Activated gamma-delta T cell treated with anti-CD3 and anti-CD28 coated beads, Interleukin-2, amount 50 U/mL, for 16 hours (primary cell): ENCODE results near the gene HSPB2.

Source experiments
- DNase-seq: peaks from one replicate; pipeline ENCODE4 v3.0.0-alpha.2; 2020; ENCODE audit warnings: low read depth

Gene HSPB2

DNA sequence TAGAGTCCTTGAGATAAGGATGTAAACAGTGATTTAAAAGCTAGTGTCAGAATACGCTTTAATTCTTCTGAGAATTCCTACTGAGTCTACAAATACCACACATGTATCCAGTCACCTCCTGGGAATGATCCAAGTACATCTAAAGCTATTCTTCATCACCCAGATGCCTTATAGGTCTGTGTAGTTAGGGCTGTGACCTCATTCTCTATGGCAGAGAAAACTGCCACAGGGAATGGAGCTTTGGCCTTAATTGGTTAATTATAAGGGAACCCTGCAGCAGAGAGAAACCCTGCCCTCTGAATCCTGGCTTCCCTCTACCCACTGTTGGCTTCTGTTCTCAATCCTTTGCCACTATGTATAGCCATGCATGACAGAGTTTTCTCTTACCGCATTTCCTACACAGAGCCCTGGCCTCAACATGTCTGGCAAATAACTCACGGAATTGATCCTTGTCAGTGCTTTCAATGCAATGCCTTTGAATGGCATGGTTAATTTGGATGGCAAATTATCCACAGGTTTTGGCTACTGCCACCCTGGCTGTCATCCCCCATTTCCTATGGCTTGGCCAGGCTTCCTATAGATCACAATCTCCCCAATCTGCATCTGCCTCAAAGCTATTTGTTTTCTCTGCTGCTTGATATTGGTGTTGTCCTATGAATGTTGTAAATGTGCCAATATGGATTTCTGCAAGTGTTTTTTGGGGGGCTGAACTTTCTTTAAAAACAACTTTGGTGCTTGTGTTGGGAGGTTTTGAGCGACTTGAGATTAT, 27.5 kb downstream of the HSPB2 start:
- DNase-seq, result no peak

DNA sequence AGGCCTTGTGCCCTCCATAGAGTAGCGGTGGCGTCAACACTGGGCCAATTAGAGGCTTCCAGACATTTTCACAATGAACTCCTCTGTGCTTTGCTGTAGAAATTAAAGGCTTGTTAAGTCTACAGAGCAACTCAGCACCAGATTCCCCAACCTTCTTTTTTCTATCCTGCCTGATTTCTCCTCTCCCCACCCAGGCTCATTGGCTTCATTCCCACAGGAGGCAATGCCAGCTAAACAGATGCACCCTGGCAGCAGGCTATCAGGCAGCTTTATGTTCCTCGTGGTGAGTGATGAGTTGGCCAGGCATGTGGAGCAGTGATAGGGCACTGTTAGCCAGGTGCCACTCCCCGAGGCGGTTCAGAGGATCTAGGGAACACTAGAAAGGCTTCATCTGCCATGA, 29.4 kb downstream of the HSPB2 start:
- no peak for DNase-seq

DNA sequence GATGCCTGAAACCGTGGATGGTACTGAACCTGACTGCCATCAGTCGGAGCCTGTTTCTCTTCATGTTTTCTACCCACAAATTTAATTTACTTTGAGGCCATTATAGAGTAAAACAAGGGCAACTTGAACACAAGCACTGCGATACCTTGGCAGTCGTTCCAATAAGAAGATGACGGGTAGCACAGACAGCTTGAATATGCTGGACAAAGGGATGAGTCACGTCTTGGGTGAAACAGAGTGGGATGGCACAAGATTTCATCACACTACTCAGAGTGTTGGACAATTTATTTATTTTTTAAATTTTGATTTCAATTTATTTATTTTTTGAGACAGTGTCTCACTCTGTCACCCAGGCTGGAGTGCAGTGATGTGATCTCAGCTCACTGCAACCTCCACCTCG, 30.3 kb downstream of the HSPB2 start:
- no peak for DNase-seq

DNA sequence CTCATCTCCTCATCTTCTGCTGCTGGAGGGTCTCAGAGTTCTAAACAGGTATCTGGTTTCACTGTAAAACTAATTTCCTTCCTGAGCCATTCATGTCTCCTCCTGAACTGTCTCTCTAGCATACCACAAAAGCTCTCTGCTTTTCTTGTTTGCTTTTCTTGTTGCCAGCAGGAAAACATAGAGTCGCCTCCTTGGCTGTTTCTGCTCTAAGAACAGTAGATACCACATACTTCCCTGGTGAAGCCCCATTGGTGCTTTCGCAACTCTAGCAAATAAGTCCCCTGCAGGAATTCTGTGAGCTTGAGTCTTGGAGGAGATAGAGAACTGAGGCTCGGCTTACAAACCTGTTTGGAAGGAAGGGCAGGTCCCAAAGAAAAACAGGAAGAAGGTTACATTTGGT, 31.6 kb downstream of the HSPB2 start:
- no peak for DNase-seq

DNA sequence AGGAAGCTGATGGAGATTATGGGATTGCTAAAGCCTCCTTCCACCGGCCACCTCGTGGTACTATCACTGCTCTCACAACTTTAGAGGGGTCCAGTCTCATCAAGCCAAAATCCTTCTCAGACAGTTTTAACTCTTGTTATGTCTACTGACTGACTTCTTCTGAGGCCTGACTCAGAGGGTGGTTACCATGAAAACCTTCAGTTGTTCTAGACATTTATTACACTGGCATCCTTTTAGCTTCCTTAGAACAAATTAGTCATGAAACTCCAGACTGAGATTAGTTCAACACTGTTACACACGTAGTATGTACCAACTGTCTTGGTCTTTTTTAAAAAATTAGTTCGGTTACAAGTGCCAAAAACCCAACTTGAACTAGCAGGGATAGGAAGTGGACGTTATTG, 32.1 kb downstream of the HSPB2 start:
- DNase-seq, result no peak

DNA sequence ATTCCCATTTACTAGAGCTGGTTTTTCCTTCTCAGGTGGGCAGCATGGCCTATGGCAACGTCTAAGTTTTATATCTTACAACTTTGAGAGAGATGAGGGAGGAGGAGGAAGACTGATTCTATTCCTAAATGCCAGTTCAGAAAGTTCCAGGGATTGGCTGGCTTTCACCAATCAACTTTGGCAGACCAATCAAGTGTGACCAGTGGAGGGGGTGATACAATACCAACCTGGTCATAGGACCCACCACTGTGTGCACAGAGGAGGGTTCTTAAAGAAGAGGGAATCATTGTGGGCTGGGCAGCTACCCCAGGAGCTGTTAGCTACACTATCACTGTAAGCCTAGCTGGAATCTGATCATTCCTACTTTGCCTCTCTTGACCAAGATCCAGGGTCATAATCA, 32.7 kb downstream of the HSPB2 start:
- no peak for DNase-seq

DNA sequence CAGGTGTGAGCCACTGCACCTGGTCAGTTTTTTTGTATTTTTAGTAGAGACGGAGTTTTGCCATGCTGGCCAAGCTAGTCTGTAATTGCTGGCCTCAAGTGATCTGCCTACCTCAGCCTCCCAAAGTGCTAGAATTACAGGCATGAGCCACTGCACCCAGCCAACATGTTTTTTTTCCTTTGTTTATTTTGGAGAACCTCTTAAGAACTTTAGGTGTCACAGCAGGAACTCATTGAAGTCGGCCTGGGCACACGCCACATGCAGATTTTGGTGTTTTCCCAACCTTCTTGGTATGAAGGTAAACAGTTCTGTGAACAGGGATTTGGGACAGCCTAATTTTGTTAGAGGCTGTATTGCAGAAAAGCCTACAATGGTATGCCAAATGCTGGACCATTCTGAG, 34.0 kb downstream of the HSPB2 start:
- no peak for DNase-seq

DNA sequence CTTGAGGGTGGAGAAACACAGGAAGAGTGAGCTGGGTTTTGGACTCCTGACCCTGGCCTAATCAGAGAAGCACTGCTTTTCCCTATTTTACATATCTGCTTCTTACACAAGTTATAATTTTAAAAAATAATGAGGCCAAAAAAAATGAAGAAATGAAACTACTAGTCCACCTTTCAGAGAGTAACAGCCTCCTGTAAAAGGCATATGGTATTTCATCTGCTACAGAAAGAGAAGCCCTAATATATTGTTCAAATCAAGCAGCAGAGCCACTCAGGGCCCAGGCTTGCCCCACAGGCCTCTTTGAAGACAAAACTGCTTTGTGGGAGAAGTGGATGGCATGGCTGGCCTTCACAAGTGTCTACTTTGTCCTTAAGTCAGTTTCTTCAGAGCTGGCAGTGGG, 34.6 kb downstream of the HSPB2 start:
- no peak for DNase-seq

DNA sequence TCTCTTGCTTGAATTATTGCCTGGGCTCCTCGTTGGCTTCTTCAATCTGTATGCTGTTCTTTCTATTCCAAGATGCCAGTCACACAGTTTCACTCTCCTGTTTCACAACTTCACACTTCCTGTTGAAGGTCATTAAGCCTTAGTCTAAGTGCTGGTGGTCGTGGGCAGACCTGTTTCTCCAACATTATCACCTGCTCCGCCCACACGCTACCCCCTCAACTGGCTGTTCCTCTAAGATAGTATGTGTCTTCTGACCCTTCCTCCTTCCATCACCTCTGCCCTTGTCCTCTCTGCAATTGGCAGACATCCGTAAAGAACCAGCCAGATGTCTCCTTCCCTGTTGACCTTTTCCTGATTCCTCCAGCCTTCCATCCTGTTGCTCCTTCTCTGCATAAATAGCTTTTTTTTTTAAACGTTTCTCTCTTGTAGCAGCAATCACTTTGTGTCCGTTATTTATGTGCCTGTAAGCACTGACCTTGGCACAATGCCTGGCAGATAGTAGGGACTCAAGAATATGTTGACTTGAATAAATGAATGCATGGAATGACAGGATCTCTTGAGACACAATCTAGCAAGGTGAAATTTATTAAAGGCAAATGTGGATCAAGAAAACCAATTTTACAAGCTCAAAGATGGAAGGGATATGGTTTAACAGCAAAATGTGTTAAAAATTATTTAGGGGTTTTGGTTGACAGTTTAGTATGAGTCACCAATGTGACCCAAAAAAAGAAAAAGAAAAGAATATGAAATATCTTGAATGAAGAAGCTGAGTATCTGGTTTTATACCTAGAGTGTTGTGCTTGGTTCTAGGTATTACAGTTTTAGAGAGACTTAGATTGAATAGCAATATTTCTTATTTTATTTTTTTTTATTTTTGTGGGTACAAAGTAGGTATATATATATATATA, 37.2 kb downstream of the HSPB2 start:
- no peak for DNase-seq

DNA sequence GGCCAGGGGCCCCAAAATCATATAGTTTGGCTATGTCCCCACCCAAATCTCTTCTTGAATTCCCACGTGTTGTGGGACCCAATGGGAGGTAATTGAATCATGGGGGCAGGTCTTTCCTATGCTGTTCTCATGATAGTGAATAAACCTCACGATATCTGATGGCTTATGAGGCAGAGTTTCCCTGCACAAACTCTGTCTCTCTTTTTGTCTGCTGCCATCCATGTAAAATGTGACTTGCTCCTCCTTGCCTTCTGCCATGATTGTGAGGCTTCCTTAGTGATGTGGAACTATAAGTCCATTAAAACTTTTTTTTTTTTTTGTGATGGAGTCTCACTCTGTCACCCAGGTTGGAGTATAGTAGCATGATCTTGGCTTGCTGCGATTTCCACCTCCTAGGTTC, 39.0 kb downstream of the HSPB2 start:
- DNase-seq, result no peak

DNA sequence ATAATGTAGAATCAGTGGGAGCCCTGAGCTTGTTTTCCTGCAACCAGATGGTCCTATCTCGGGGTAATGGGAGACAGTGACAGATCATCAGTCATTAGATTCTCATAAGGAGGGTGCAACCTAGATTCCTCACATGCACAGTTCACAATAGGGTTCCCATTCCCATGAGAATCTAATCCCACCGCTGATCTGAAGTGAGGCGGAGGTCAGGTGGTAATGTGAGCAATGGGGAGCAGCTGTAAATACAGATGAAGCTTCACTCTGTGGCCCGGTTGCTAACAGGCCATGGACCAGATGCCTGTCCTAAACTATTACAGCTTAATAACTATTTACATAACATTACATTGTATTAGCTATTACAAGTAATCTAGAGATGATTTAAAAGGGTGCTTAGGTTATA, 41.6 kb downstream of the HSPB2 start:
- DNase-seq, result no peak

DNA sequence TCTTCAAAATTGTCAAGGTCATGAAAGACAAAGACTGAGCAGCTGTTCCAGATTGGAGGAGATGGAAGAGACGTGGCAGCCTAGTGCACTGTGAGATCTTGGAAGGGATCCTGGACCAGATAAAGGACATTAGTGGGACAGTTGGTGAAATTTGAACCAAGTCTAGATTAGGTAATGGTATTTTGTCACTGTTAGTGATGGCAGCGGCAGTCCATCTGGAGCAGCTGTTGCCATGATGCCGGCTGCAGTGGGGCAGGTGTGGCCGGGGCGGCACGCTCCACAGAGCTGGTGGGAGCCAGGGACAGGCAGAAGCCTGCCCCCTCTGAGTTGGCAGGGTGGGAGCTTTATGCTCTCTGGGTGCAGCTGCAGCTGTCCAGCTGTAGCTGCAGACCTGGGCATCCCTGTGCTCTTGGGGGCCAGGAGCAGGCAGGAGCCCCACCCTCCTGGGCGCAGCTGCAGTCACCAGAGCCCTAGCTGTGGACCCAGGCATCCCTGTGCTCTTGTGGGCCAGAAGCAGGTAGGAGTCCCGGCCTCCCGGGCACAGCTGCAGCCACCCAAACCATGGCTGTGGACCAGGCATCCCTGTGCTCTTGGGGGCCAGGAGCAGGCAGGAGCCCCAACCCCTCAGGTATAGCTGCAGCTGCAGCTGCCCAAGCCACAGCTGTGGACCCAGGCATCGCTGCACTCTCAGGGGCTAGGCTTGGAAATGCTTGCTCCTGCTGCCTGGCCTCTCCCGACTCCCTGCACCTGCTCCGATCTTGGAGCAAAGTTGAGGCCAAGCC, 45.3 kb downstream of the HSPB2 start:
- no peak for DNase-seq

DNA sequence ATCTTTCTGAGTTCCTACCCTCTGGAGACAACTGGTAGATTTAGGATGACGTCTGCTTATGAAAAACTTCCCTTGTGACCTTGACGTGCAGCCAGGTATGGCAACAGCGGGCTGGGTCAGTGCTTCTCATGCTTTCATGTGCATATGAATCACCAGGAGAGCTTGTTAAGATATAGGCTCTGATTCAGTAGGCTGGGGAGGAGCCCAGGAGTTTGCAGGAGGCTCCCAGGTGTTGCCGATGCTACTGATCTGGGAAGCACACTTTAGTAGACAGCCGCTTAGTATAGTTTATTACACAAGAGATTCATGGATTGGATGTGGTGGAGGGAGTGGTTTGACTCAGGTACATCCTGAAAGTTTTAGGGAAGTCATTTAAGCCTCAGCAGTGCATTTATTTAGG, 48.4 kb downstream of the HSPB2 start:
- DNase-seq, result no peak

DNA sequence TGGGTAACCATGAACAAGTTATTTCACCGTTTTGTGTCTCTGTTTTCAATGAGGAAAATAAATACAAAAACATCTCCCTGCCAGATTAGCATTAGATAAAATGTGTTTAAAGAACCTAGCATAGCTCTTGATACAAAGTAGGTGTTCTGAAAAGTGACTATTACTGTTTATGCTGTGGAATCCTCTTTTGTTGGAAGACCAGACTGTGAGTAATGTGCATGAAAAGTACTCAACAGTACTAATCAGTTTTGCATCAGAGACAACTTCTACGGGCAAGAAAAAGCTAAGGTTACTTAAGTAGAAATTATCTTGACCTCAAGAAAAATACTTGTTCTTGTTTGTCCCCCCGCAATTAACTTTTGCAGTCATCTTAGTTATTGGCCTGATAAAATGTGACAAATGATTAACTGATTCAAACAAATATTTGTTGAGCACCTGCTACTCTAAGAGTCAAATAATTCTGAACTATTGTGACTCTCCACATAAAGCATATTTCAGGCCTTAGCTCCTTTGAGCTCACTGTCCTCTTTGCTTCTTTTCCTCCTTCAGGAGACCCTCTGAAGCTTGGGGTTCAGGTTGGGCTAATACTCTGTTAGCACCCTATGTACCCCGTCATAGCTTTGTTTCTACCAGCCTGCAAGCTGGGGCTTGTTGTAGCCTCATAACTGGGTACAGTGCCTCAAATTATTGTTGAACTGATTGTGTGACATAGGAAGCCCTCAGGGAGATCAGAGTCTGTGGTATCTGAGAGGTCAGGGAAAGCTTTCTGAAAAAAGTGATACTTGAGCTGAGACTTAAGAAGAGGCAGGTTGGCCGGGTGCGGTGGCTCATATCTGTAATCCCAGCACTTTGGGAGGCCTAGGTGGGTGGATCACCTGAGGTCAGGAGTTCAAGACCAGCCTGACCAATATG, 49.1 kb downstream of the HSPB2 start:
- DNase-seq, result no peak
